ENCODE data around the gene DNAJA3. TPM values are rescaled to one million over a fixed set of nuclear protein-coding genes. Genes with fewer than 3 reads are reported as not detected.

The DNAJA3 gene
- total RNA-seq, 1 experiment from 2014 or later, result 93.1 TPM

- H3K4me1 Mint-ChIP-seq (ENCODE audit: low read depth, unreplicated experiment), result peaks cover 75% of the 10 kb centered on the region
- TF ChIP-seq CTCF (IDR thresholded peaks at IDR 0.05; ENCODE audit: unreplicated experiment), result no peak
- peak overlapping the region; percentile 28 for H3K27ac Mint-ChIP-seq (ENCODE audit: unreplicated experiment)
These were observed 73.0 kb downstream of the DNAJA3 start for GRCh38 chr16:4498546-4499195.

GRCh38 chr16:4499196-4499555 is 73.5 kb downstream of the DNAJA3 start:
- intact Hi-C loops (cut with micrococcal nuclease; ENCODE audit: unreplicated experiment), result no loop called here
- Mint-ChIP-seq H3K9me3 (ENCODE audit: low read depth, unreplicated experiment) (no peaks in the 10 kb centered on the region), H3K27me3 (ENCODE audit: unreplicated experiment) (no peaks in the 10 kb centered on the region), H3K36me3 (ENCODE audit: insufficient read depth, unreplicated experiment) (peaks cover 24% of the 10 kb centered on the region), H3K4me3 (ENCODE audit: low read depth, unreplicated experiment) (no peak overlapping the region), H3K27ac (ENCODE audit: unreplicated experiment) (peak overlapping the region; percentile 28), H3K4me1 (ENCODE audit: low read depth, unreplicated experiment) (peaks cover 75% of the 10 kb centered on the region)
- BruUV-seq (replicated peaks), result no TSS peak
- CTCF ChIA-PET, result interaction anchor here (0.7 to 1.2 kb wide), 2 partner anchors 10 to 18 kb away, joined by 3 read pairs; no protein-coding TSS in a partner anchor
- TF ChIP-seq CTCF (IDR thresholded peaks at IDR 0.05; ENCODE audit: unreplicated experiment), result no peak
- DNase-seq, result no peak

More at GRCh38 chr16:4498546-4499195, 73.0 kb downstream of the DNAJA3 start:
- no TSS peak for BruUV-seq (replicated peaks)
- H3K27me3 Mint-ChIP-seq (ENCODE audit: unreplicated experiment), result no peaks in the 10 kb centered on the region
- H3K36me3 Mint-ChIP-seq (ENCODE audit: insufficient read depth, unreplicated experiment), result peaks cover 25% of the 10 kb centered on the region
- CTCF ChIA-PET, result interaction anchor here (0.7 to 1.2 kb wide), 2 partner anchors 9 to 18 kb away, joined by 3 read pairs; no protein-coding TSS in a partner anchor
- intact Hi-C loops (cut with micrococcal nuclease; ENCODE audit: unreplicated experiment), result no loop called here
- H3K4me3 Mint-ChIP-seq (ENCODE audit: low read depth, unreplicated experiment), result no peak overlapping the region
- no peak for DNase-seq
- no peaks in the 10 kb centered on the region for H3K9me3 Mint-ChIP-seq (ENCODE audit: low read depth, unreplicated experiment)

- Mint-ChIP-seq H3K36me3 (ENCODE audit: insufficient read depth, unreplicated experiment) (peaks cover 24% of the 10 kb centered on the region), H3K27ac (ENCODE audit: unreplicated experiment) (no peak overlapping the region), H3K9me3 (ENCODE audit: low read depth, unreplicated experiment) (no peaks in the 10 kb centered on the region), H3K4me1 (ENCODE audit: low read depth, unreplicated experiment) (peaks cover 64% of the 10 kb centered on the region), H3K27me3 (ENCODE audit: unreplicated experiment) (no peaks in the 10 kb centered on the region), H3K4me3 (ENCODE audit: low read depth, unreplicated experiment) (no peak overlapping the region)
- DNase-seq, result peak; percentile 32
- CTCF ChIA-PET, result interaction anchor here (0.6 to 1.5 kb wide), 11 partner anchors 9 to 85 kb away, joined by 3 to 6 read pairs (median 4); partner anchors contain the start of gene HMOX2
- no peak for TF ChIP-seq CTCF (IDR thresholded peaks at IDR 0.05; ENCODE audit: unreplicated experiment)
- no TSS peak for BruUV-seq (replicated peaks)
- intact Hi-C loops (cut with micrococcal nuclease; ENCODE audit: unreplicated experiment), result no loop called here
These were observed 74.6 kb downstream of the DNAJA3 start for GRCh38 chr16:4500272-4500671.

- no peak overlapping the region for H3K4me3 Mint-ChIP-seq (ENCODE audit: low read depth, unreplicated experiment)
- intact Hi-C loops (cut with micrococcal nuclease; ENCODE audit: unreplicated experiment), result no loop called here
- peaks cover 24% of the 10 kb centered on the region for H3K36me3 Mint-ChIP-seq (ENCODE audit: insufficient read depth, unreplicated experiment)
These were observed 75.4 kb downstream of the DNAJA3 start for GRCh38 chr16:4501071-4501478.

More at GRCh38 chr16:4501071-4501478, 75.4 kb downstream of the DNAJA3 start:
- H3K27ac Mint-ChIP-seq (ENCODE audit: unreplicated experiment), result no peak overlapping the region
- no peaks in the 10 kb centered on the region for H3K9me3 Mint-ChIP-seq (ENCODE audit: low read depth, unreplicated experiment)
- no TSS peak for BruUV-seq (replicated peaks)
- TF ChIP-seq CTCF (IDR thresholded peaks at IDR 0.05; ENCODE audit: unreplicated experiment), result no peak
- H3K27me3 Mint-ChIP-seq (ENCODE audit: unreplicated experiment), result no peaks in the 10 kb centered on the region
- no peak for DNase-seq
- CTCF ChIA-PET, result interaction anchor here (0.7 to 1.5 kb wide), 5 partner anchors 10 to 132 kb away, joined by 3 to 4 read pairs (median 3); no protein-coding TSS in a partner anchor
- H3K4me1 Mint-ChIP-seq (ENCODE audit: low read depth, unreplicated experiment), result peaks cover 56% of the 10 kb centered on the region
